GM18873 (cell line): Measurements from ENCODE around the gene MBD6.
"Not testable (repeated sequence)": the region's sequence is repeated elsewhere in the genome, so short reads cannot be mapped to it uniquely, and the experiment has no call there.

Experiments used
- ATAC-seq: cut with Tn5 transposase; IDR thresholded peaks from one replicate; pipeline ENCODE4 v1.9.1; 2021; ENCODE audit warnings: mild to moderate bottlenecking, moderate library complexity, moderate number of reproducible peaks; ENCODE audit not compliant: unreplicated experiment, low FRiP score

The MBD6 gene

GRCh38 chr12:57568838-57569237 lies 46.2 kb downstream of the MBD6 start:
- ATAC-seq, result no peak

GRCh38 chr12:57569858-57570257 lies 47.2 kb downstream of the MBD6 start:
- ATAC-seq, result no peak

DNA sequence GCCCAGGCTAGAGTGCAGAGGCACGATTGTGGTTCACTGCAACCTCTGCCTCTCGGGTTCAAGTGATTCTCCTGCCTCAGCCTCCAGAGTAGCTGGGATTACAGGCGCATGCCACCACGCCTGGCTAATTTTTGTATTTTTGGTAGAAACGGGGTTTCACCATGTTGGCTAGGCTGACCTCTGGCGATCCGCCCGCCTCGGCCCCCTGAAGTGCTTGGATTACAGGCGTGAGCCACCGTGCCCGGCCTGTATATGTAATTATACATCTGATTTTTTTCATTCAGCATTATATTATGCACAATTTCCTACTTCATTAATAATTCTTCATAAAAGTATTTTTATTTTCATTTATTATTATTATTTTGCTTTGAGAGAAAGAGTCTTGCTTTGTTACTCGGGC lies 47.8 kb downstream of the MBD6 start:
- not testable (repeated sequence) for ATAC-seq

- ATAC-seq, result no peak
These were observed 49.5 kb downstream of the MBD6 start for GRCh38 chr12:57571926-57572762.

DNA sequence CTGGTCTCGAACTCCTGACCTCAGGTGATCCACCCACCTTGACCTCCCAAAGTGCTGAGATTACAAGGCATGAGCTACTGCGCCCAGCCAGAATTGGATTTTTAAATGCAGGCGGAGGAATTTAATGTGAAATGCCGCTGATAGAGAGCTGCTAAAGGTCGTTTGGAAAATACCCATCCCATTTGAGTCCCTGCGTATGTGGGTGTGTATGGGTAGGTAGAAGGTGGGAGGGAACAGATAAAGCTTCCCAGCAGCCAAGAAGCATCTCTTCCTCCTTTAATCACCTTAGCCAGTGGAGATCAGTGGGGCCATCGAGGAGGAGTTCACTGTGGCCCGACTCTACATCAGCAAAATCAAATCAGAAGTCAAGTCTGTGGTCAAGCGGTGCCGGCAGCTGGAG lies 52.2 kb downstream of the MBD6 start:
- ATAC-seq, result no peak

GRCh38 chr12:57575771-57576612 lies 53.4 kb downstream of the MBD6 start:
- ATAC-seq, result no peak

GRCh38 chr12:57576613-57577160 lies 54.1 kb downstream of the MBD6 start:
- ATAC-seq, result no peak

DNA sequence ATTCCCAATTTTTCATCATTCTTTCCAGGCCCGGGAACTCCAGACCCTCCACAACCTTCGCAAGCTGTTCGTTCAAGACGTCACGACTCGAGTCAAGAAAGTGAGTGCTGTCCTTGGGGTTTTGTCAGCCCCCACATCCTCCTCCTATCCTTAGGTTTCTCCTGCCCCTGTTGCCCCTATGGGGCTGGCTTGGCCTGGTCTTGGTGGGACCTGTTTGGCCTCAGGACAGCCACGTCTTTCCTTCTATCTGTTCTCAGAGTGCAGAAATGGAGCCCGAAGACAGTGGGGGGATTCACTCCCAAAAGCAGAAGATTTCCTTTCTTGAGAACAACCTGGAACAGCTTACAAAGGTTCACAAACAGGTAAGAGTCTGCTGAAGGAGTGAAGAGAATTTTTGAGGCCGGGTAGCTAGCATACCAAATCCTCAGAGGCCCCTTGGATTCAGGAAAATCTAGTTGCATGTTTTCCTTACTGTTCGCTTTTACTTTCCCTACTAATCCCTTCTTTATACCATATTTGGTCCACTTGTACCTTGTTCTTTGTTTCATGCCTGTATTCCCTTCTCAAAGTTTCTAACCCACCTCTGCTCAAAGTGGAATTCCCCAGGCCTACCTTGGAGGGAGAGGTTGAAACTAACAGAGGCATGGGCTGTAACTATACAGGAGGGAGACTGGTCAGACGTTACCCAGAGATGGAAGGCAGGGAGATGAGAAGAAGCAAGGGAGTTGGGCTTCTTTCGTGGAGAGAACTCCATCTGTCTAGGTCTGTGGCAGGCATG lies 55.5 kb downstream of the MBD6 start:
- ATAC-seq, result no peak

- no peak for ATAC-seq
These were observed 56.4 kb downstream of the MBD6 start for GRCh38 chr12:57579011-57579410.
